HepG2 (cell line): ENCODE results near the gene TSC22D1. TPM values are rescaled to one million over a fixed set of nuclear protein-coding genes. Genes with fewer than 3 reads are reported as not detected.

Source experiments
- CREM ChIP-seq, 2 experiments: sonication (generic) in 1 of 2; formaldehyde crosslinking in 1 of 2; IDR thresholded peaks; 2 replicates each; pipeline versions ENCODE4 v1.4.0 to v1.6.1; 2016 to 2020; ENCODE audit warnings: antibody characterized with exemption in 1 of 2, mild to moderate bottlenecking in 1 of 2, missing genetic modification reagents in 1 of 2
- EP300 ChIP-seq, 3 experiments: sonication (generic) in 1 of 3; formaldehyde crosslinking in 1 of 3; IDR thresholded peaks; 2 replicates each; pipeline versions ENCODE4 v1.5.1 to v1.6.1; 2011 to 2020; ENCODE audit warnings: low read depth in 2 of 3, low read length in 2 of 3, borderline replicate concordance in 1 of 3, improper control_type of control experiment in 1 of 3, mild to moderate bottlenecking in 1 of 3, missing genetic modification reagents in 1 of 3, moderate library complexity in 1 of 3
- GABPB1 ChIP-seq: IDR thresholded peaks from 2 replicates; pipeline ENCODE4 v1.6.1; 2016; ENCODE audit warnings: mild to moderate bottlenecking, missing genetic modification reagents, moderate library complexity, missing compliant biosample characterization
- HMG20A ChIP-seq: IDR thresholded peaks from 2 replicates; pipeline ENCODE4 v1.6.1; 2016; ENCODE audit warnings: borderline replicate concordance
- HNF1A ChIP-seq, 2 experiments: sonication (generic) in 1 of 2; formaldehyde crosslinking in 1 of 2; IDR thresholded peaks; 2 replicates each; pipeline versions ENCODE4 v1.4.0 to v1.6.1; 2016 to 2020; ENCODE audit warnings: borderline replicate concordance in 1 of 2, low read depth in 1 of 2, mild to moderate bottlenecking in 1 of 2, missing genetic modification reagents in 1 of 2
- MAZ ChIP-seq, 2 experiments: sonication (generic) in 1 of 2; formaldehyde crosslinking in 1 of 2; IDR thresholded peaks; 2 replicates each; pipeline versions ENCODE4 v1.5.0 to v1.6.1; 2012 to 2020; ENCODE audit warnings: low read depth in 2 of 2, mild to moderate bottlenecking in 2 of 2, borderline replicate concordance in 1 of 2, improper control_type of control experiment in 1 of 2, low read length in 1 of 2, missing genetic modification reagents in 1 of 2, moderate library complexity in 1 of 2
- NCOR1 ChIP-seq: fragments of 200-600 bp; sonication (generic); IDR thresholded peaks from 2 replicates; pipeline ENCODE4 v1.7.0; 2017; ENCODE audit warnings: antibody characterized with exemption, low read length, borderline replicate concordance
- NKX3-1 ChIP-seq: sonication (generic); formaldehyde crosslinking; IDR thresholded peaks from 2 replicates; pipeline ENCODE4 v1.5.0; 2020; ENCODE audit warnings: missing genetic modification reagents
- PAWR ChIP-seq: sonication (generic); formaldehyde crosslinking; IDR thresholded peaks from 2 replicates; pipeline ENCODE4 v1.4.0; 2020; ENCODE audit warnings: missing genetic modification reagents, mild to moderate bottlenecking, borderline replicate concordance
- PHF21A ChIP-seq: sonication (generic); formaldehyde crosslinking; IDR thresholded peaks from 2 replicates; pipeline ENCODE4 v1.5.0; 2020; ENCODE audit warnings: mild to moderate bottlenecking, missing genetic modification reagents
- SPEN ChIP-seq: sonication (generic); formaldehyde crosslinking; IDR thresholded peaks from 2 replicates; pipeline ENCODE4 v1.5.1; 2020; ENCODE audit warnings: low read depth, mild to moderate bottlenecking, missing genetic modification reagents
- STAG1 ChIP-seq: sonication (generic); formaldehyde crosslinking; IDR thresholded peaks from 2 replicates; pipeline ENCODE4 v1.4.0; 2020; ENCODE audit warnings: missing genetic modification reagents
- SYNCRIP ChIP-seq: fragments of 200-400 bp; formaldehyde crosslinking; IDR thresholded peaks from 2 replicates; pipeline ENCODE4 v1.6.1; 2018; ENCODE audit warnings: mild to moderate bottlenecking, low read depth, low read length; ENCODE audit not compliant: insufficient read depth
- TIGD3 ChIP-seq: sonication (generic); formaldehyde crosslinking; IDR thresholded peaks from 2 replicates; pipeline ENCODE4 v1.5.1; 2020; ENCODE audit warnings: mild to moderate bottlenecking, missing genetic modification reagents, borderline replicate concordance
- ZBTB39 ChIP-seq: sonication (generic); formaldehyde crosslinking; IDR thresholded peaks from 2 replicates; pipeline ENCODE4 v1.5.0; 2020; ENCODE audit warnings: missing genetic modification reagents
- ZNF329 ChIP-seq: sonication (generic); formaldehyde crosslinking; IDR thresholded peaks from 2 replicates; pipeline ENCODE4 v1.9.0; 2021; ENCODE audit warnings: low read depth, mild to moderate bottlenecking, missing genetic modification reagents
- ZNF496 ChIP-seq: sonication (generic); formaldehyde crosslinking; IDR thresholded peaks from 2 replicates; pipeline ENCODE4 v1.8.1; 2023; ENCODE audit warnings: mild to moderate bottlenecking, moderate library complexity, missing genetic modification reagents; ENCODE audit not compliant: insufficient replicate concordance
- ZNF850 ChIP-seq: sonication (generic); formaldehyde crosslinking; conservative IDR thresholded peaks from 2 replicates; pipeline ENCODE4 v1.9.0; 2021; ENCODE audit warnings: mild to moderate bottlenecking, missing genetic modification reagents
- polyA plus RNA-seq, 8 experiments: library from polyadenylated mRNA; depleted of rRNA in 3 of 8; stranded (reverse) in 7 of 8; unstranded in 1 of 8; fragments of >200 nt; fragmentation: Illumina TruSeq in 4 of 8; extraction: Trizol in 4 of 8; gene quantifications; 2 replicates each; pipeline versions ENCODE4 v1.2.1 to v1.2.3, GENCODE V29; 2011 to 2016; ENCODE audit warnings: low read depth in 4 of 8, missing spikeins in 1 of 8, mixed read lengths in 1 of 8; ENCODE audit not compliant: insufficient read depth in 1 of 8
- total RNA-seq, 5 experiments: library from RNA; depleted of rRNA; stranded (reverse); fragments of >200 nt; fragmentation: Illumina TruSeq; extraction: Trizol; gene quantifications; 2 replicates each; pipeline ENCODE4 v1.2.3, GENCODE V29; 2016; ENCODE audit warnings: low read depth in 1 of 5

TSC22D1 gene
- total and polyA plus RNA-seq, 2 of the 13 experiments (the other 11 are each of a cell fraction or from before 2014, with no cell fraction given), result 18.4 to 35.7 TPM

GRCh38 chr13:44404261-44405132 is 171.6 kb downstream of the TSC22D1 start (continued):
- TF ChIP-seq HNF1A (IDR thresholded peaks at IDR 0.05; ENCODE audit: low read depth) (peak; percentile 60; the same call in 1 of the 2 replicates), HNF1A (CRISPR knock-in tag; IDR thresholded peaks at IDR 0.05; ENCODE audit: borderline replicate concordance) (0 out of 2 replicates have a peak, but pooled peaks have one; percentile 55), SPEN (peak; percentile 84), NKX3-1 (CRISPR knock-in tag) (no peak), PHF21A (peak; percentile 31; the same call in 1 of the 2 replicates), MAZ (IDR thresholded peaks at IDR 0.05; ENCODE audit: borderline replicate concordance, low read depth, low read length) (no peak), MAZ (CRISPR knock-in tag; IDR thresholded peaks at IDR 0.05; ENCODE audit: low read depth) (peak; percentile 41), ZNF850 (CRISPR knock-in tag) (no peak), GABPB1 (CRISPR knock-in tag) (peak; percentile 19; the same call in 1 of the 2 replicates), NCOR1 (peak; percentile 31; the same call in 1 of the 2 replicates), CREM (IDR thresholded peaks at IDR 0.05) (peak; percentile 55; the same call in 1 of the 2 replicates), CREM (CRISPR knock-in tag; IDR thresholded peaks at IDR 0.05) (no peak), EP300 (IDR thresholded peaks at IDR 0.05; ENCODE audit: low read depth in 2 of 2, low read length in 2 of 2) (peak; percentile 73 to 82; a peak in 3 of 4 replicates), EP300 (CRISPR knock-in tag; IDR thresholded peaks at IDR 0.05; ENCODE audit: borderline replicate concordance) (peak; percentile 71; the same call in 1 of the 2 replicates), ZBTB39 (CRISPR knock-in tag) (no peak), ZNF329 (CRISPR knock-in tag) (no peak), ZNF496 (CRISPR knock-in tag) (no peak), TIGD3 (CRISPR knock-in tag) (no peak), SYNCRIP (no peak), HMG20A (CRISPR knock-in tag) (peak; percentile 84), PAWR (CRISPR knock-in tag) (no peak), STAG1 (CRISPR knock-in tag) (peak; percentile 23; the same call in 1 of the 2 replicates)
